ENCODE data around the gene TMEM120B. TPM values are rescaled to one million over a fixed set of nuclear protein-coding genes. Genes with fewer than 3 reads are reported as not detected.

The TMEM120B gene
- total and polyA plus RNA-seq, 2 of the 13 experiments (the other 11 are each of a cell fraction or from before 2014, with no cell fraction given): 7.1 to 12.9 TPM

- TF ChIP-seq PRMT3 (CRISPR knock-in tag; IDR thresholded peaks at IDR 0.05; ENCODE audit: borderline replicate concordance, low read depth) (no peak), THAP8 (CRISPR knock-in tag; IDR thresholded peaks at IDR 0.05; ENCODE audit: borderline replicate concordance) (no peak)
Measured at GRCh38 chr12:121819212-121819949, 106.8 kb downstream of the TMEM120B start (continued).

GRCh38 chr12:121820056-121820455 is 107.5 kb downstream of the TMEM120B start:
- ATAC-seq: no peak
- Histone ChIP-seq H3K9ac (ENCODE audit: insufficient read depth, low read depth, low read length) (no peak overlapping the region), H3K27me3 (ENCODE audit: control insufficient read depth in 1 of 2, insufficient read depth in 2 of 2, low read length in 2 of 2) (no peaks in the 10 kb centered on the region), H3K36me3 (replicated peaks in 1 of 2; ENCODE audit: control insufficient read depth in 1 of 2, insufficient read depth in 2 of 2, low read length in 2 of 2) (peaks cover 27 to 58% of the 10 kb centered on the region in 2 experiments), H3K4me3 (replicated peaks in 1 of 3; ENCODE audit: insufficient read depth in 1 of 3, low read depth in 2 of 3, low read length in 3 of 3) (no peak overlapping the region), H2AFZ (ENCODE audit: low read length) (no peak overlapping the region), H4K20me1 (ENCODE audit: insufficient read depth, low read length) (no peaks in the 10 kb centered on the region), H3K9me3 (ENCODE audit: low read length) (no peaks in the 10 kb centered on the region), H3K27ac (ENCODE audit: extremely low read length, insufficient read depth, low read length) (no peak overlapping the region), H3K4me1 (ENCODE audit: insufficient read depth, low read length) (no peaks in the 10 kb centered on the region), H3K79me2 (ENCODE audit: insufficient read depth, low read length) (no peaks in the 10 kb centered on the region), H3K4me2 (ENCODE audit: low read depth, low read length) (no peak overlapping the region)
- no peak for DNase-seq (ENCODE audit: low spot score)
- ChIA-PET CTCF (ENCODE audit: low intra/inter-chr PET ratio, low total read pairs) (no interaction called here), POLR2A (interaction anchor here (1.0 kb wide), 1 partner anchor 8 kb away, joined by 4 read pairs; no protein-coding TSS in a partner anchor)
- intact Hi-C loops (cut with micrococcal nuclease; ENCODE audit: unreplicated experiment): no loop called here
- WGBS (ENCODE audit: low lambda C conversion rate): 98% methylated on average over 5 of the region's 7 CpGs
- in situ Hi-C loops (cut with HindIII; ENCODE audit: extremely low pct_ligation_motif_present, low pct_unique_long_range_greater_than_20kb): no loop called here
- BruUV-seq (replicated peaks): no TSS peak
- TF ChIP-seq SALL1 (CRISPR knock-in tag; IDR thresholded peaks at IDR 0.05) (no peak), DNMT3B (CRISPR knock-in tag; conservative IDR thresholded peaks at IDR 0.05) (no peak)
- FAIRE-seq: no peak
